B cell (primary cell): ENCODE data around the gene OCIAD2.

ENCODE experiments used
- EZH2 ChIP-seq: IDR thresholded peaks from 2 replicates; pipeline ENCODE4 v1.6.1; 2012; ENCODE audit warnings: borderline replicate concordance, low read depth, mild to moderate bottlenecking, moderate library complexity, low read length; ENCODE audit not compliant: insufficient read depth, poor library complexity, severe bottlenecking
- TF ChIP-seq, protein P1 (sequence below): fragments of 200-600 bp; IDR thresholded peaks from one replicate; pipeline ENCODE4 v1.8.0; 2022; ENCODE audit warnings: antibody characterized with exemption, mild to moderate bottlenecking

DNA sequence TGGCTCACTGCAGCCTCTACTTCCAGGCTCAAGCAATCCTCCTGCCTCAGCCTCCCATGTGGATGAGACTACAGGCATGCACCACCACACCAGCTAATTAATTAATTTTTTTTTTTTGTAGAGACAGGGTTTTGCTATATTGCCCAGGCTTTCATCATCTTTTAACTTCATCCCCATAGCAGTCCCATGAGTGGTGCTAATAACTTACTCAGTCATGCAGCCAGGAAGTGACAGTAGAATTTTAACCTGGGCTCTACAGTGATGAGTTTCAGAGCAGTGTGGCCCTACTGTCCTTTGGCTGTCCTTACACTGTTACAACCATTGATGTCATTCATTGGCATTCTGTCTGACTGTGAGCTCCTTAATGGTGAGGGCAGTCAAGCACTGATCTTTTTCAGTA, 3.9 kb upstream of the OCIAD2 start:
- TF ChIP-seq, protein P1, sequence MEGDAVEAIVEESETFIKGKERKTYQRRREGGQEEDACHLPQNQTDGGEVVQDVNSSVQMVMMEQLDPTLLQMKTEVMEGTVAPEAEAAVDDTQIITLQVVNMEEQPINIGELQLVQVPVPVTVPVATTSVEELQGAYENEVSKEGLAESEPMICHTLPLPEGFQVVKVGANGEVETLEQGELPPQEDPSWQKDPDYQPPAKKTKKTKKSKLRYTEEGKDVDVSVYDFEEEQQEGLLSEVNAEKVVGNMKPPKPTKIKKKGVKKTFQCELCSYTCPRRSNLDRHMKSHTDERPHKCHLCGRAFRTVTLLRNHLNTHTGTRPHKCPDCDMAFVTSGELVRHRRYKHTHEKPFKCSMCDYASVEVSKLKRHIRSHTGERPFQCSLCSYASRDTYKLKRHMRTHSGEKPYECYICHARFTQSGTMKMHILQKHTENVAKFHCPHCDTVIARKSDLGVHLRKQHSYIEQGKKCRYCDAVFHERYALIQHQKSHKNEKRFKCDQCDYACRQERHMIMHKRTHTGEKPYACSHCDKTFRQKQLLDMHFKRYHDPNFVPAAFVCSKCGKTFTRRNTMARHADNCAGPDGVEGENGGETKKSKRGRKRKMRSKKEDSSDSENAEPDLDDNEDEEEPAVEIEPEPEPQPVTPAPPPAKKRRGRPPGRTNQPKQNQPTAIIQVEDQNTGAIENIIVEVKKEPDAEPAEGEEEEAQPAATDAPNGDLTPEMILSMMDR, result no peak
- TF ChIP-seq EZH2, result no peak
